BLaER1 treated with 17β-estradiol and CSF1 and Interleukin-3, amounts not matched to agents 10 nM and 100 nM (cell line): ENCODE data around the gene PPP6R3.
A peak's percentile ranks its signal among the peaks of the same experiment; 100 is the strongest.

Experiments
- H3K27ac ChIP-seq, 11 experiments: shearing (Covaris generic); formaldehyde crosslinking; 2 replicates each; pipeline ENCODE4 v1.8.1; 2022
- H3K27me3 ChIP-seq, 11 experiments: shearing (Covaris generic); formaldehyde crosslinking; 2 replicates each; pipeline ENCODE4 v1.8.1; 2022
- H3K36me3 ChIP-seq, 11 experiments: shearing (Covaris generic); formaldehyde crosslinking; 2 replicates each; pipeline ENCODE4 v1.8.1; 2022
- H3K4me1 ChIP-seq, 10 experiments: shearing (Covaris generic); formaldehyde crosslinking; 2 replicates each; pipeline ENCODE4 v1.8.1; 2022
- H3K4me2 ChIP-seq, 11 experiments: shearing (Covaris generic); formaldehyde crosslinking; 2 replicates each; pipeline ENCODE4 v1.8.1; 2022
- H3K4me3 ChIP-seq, 10 experiments: shearing (Covaris generic); formaldehyde crosslinking; 2 replicates each; pipeline ENCODE4 v1.8.1; 2022
- H3K9ac ChIP-seq, 11 experiments: shearing (Covaris generic); formaldehyde crosslinking; 2 replicates each; pipeline ENCODE4 v1.8.1; 2022
- H3K9me3 ChIP-seq, 11 experiments: shearing (Covaris generic); formaldehyde crosslinking; replicated peaks in 1 of 11; 2 replicates each; pipeline ENCODE4 v1.8.1; 2022
- H4K20me1 ChIP-seq, 11 experiments: shearing (Covaris generic); formaldehyde crosslinking; 2 replicates each; pipeline ENCODE4 v1.8.1; 2022
- Cebpa-rat ChIP-seq, 11 experiments: shearing (Covaris generic); IDR thresholded peaks; 2 replicates each; pipeline ENCODE4 v1.8.1; 2022

The PPP6R3 gene

DNA sequence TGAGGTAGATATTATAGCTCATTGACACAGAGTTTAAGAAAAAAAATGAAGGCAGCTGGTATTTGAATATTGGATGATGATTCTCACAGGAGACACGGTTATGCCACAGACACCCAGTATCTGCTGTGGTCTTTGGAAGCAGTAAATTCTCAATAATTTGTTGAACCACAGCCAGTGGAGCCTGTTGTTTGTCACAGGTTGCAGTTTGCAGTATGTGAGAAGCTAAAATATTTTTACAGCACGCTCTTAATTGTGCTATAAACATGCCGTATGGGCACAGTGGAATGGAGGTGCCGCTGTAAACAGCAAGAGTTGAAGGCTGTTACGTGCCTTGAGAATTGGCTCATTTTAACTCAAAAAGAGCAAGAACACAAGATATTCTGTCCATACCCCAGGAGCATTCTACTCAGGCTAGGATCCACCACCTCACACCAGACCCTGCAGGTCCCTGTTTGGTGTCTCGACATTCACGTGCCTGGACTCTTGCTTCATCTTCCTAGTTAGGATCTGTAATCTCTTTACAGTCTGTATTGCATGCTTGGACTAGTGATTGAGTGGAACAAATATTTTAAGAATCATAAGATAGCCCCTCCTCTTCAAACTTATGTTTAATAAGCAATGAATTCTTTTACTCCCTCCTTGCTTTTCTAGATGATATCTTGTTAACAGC lies 129.1 kb downstream of the PPP6R3 start:
- no peak overlapping the region for H3K4me2 ChIP-seq
- H3K27me3 ChIP-seq: no peaks in the 10 kb centered on the region
- TF ChIP-seq Cebpa-rat (IDR thresholded peaks at IDR 0.05): no peak
- H3K9ac ChIP-seq: no peak overlapping the region
- H3K4me1 ChIP-seq: peaks cover 0 to 7% (median under 1%) of the 10 kb centered on the region in 10 experiments; a peak in 4 of 20 replicates
- no peaks in the 10 kb centered on the region for H3K9me3 ChIP-seq
- H3K36me3 ChIP-seq: peaks cover 96 to 100% (median 100%) of the 10 kb centered on the region in 11 experiments
- H3K4me3 ChIP-seq: no peak overlapping the region
- peaks cover 0 to 60% (median 21%) of the 10 kb centered on the region in 11 experiments; a peak in 14 of 22 replicates for H4K20me1 ChIP-seq
- H3K27ac ChIP-seq: no peak overlapping the region

DNA sequence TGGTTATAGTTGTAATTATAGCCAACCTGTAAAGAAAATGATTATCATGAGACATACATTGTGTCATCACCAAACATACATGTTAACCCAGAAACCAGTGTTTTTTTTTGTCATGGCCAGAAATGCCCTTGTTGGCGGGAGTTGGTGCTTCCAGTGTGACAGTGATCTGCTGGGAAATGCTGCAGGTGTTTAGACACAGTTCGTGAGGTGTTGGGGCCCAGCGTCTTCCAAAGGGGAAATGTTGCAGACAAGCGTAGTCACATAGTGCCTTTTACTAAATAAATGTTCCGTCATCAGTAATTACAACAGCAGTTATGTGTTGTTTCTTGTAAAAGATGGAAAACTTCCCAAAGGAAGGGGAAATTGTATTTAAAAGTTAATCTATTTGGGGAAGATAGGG lies 131.2 kb downstream of the PPP6R3 start:
- H3K4me2 ChIP-seq: no peak overlapping the region
- H3K4me1 ChIP-seq: peaks cover 0 to 6% (median 0%) of the 10 kb centered on the region in 10 experiments; a peak in 1 of 20 replicates
- H3K27me3 ChIP-seq: no peaks in the 10 kb centered on the region
- peaks cover 98 to 100% (median 100%) of the 10 kb centered on the region in 11 experiments for H3K36me3 ChIP-seq
- no peaks in the 10 kb centered on the region for H3K9me3 ChIP-seq
- no peak overlapping the region for H3K4me3 ChIP-seq
- peaks cover 0 to 53% (median 18%) of the 10 kb centered on the region in 11 experiments; a peak in 17 of 22 replicates for H4K20me1 ChIP-seq
- no peak overlapping the region for H3K27ac ChIP-seq
- TF ChIP-seq Cebpa-rat (IDR thresholded peaks at IDR 0.05): no peak
- H3K9ac ChIP-seq: no peak overlapping the region

DNA sequence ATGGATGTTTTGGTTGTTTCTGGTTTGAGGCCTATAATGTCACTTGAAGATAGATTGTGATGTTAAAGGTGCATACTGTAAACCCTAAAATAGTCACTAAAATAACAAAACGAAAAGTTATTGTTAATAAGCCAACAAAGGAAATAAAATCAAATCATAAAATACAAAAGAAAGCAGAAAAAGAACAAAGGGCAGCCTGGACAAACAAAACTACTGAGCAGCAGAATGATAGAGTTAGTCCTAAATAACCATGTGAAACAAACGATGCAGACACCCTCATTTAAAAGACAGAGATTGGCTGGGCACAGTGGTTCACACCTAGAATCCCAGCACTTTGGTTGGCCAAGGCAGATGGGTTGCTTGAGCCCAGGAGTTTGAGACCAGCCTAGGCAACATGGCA lies 132.9 kb downstream of the PPP6R3 start:
- TF ChIP-seq Cebpa-rat (IDR thresholded peaks at IDR 0.05): no peak
- Histone ChIP-seq H3K27ac (no peak overlapping the region), H3K36me3 (peaks cover 98 to 100% (median 100%) of the 10 kb centered on the region in 11 experiments), H3K9me3 (no peaks in the 10 kb centered on the region), H3K9ac (no peak overlapping the region), H3K4me3 (no peak overlapping the region), H3K4me1 (peaks cover 0 to 7% (median 0%) of the 10 kb centered on the region in 10 experiments; a peak in 1 of 20 replicates), H3K27me3 (no peaks in the 10 kb centered on the region), H3K4me2 (no peak overlapping the region), H4K20me1 (peaks cover 9 to 57% (median 31%) of the 10 kb centered on the region in 11 experiments; a peak in 19 of 22 replicates)

DNA sequence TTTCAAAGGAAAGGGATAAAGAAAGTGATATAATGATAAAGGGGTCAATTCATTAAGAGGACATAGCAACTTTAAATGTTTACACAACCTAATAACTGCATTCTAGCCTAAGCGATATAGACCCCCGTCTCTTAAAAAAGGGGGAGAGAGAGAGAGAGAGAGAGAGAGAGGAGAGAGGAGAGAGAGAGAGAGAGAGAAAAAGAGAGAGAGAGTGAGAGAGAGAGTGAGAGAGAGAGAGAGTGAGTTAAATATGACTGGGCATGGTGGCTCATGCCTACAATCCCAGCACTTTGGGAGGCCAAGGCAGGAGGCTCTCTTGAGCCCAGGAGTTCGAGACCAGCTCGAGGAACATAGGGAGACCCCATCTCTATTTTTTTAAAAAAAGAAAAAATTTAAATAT lies 133.6 kb downstream of the PPP6R3 start:
- Histone ChIP-seq H3K36me3 (peaks cover 98 to 100% (median 100%) of the 10 kb centered on the region in 11 experiments), H3K9me3 (no peaks in the 10 kb centered on the region), H4K20me1 (peaks cover 12 to 57% (median 36%) of the 10 kb centered on the region in 11 experiments; a peak in 19 of 22 replicates), H3K9ac (no peak overlapping the region), H3K27me3 (no peaks in the 10 kb centered on the region), H3K27ac (no peak overlapping the region), H3K4me3 (no peak overlapping the region), H3K4me2 (no peak overlapping the region), H3K4me1 (peaks cover 0 to 7% (median 0%) of the 10 kb centered on the region in 10 experiments; a peak in 1 of 20 replicates)
- TF ChIP-seq Cebpa-rat (IDR thresholded peaks at IDR 0.05): no peak

DNA sequence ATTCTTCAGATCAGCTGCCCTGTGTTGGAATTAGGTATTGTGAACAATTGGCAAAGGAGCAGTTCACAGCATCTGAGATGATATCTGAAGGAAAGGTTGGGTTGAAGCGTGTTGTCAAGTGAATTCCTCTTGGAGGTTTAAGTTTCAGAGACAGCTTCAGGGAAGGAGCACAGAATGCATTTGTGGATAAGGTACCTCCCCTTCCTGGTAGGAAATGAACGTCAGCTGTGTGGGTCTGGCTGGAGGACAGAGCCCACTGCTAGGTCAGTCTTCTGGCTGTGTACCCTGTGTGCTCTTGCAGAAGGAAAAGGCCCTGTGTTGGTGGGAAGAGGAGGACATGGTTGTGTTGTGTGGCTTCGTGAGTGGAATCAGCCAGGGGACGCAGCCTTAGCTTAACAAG lies 135.7 kb downstream of the PPP6R3 start:
- Histone ChIP-seq H4K20me1 (peaks cover 15 to 63% (median 53%) of the 10 kb centered on the region in 11 experiments; a peak in 19 of 22 replicates), H3K27me3 (no peaks in the 10 kb centered on the region), H3K4me2 (no peak overlapping the region), H3K9me3 (no peaks in the 10 kb centered on the region), H3K4me1 (peaks cover 0 to 7% (median 0%) of the 10 kb centered on the region in 10 experiments; a peak in 1 of 20 replicates), H3K9ac (no peak overlapping the region), H3K4me3 (no peak overlapping the region), H3K27ac (peak overlapping the region in 3 of 11 experiments; percentile 1 to 17 (median 4); a peak in 2 of 22 replicates), H3K36me3 (peaks cover 98 to 100% (median 100%) of the 10 kb centered on the region in 11 experiments)
- no peak for TF ChIP-seq Cebpa-rat (IDR thresholded peaks at IDR 0.05)

DNA sequence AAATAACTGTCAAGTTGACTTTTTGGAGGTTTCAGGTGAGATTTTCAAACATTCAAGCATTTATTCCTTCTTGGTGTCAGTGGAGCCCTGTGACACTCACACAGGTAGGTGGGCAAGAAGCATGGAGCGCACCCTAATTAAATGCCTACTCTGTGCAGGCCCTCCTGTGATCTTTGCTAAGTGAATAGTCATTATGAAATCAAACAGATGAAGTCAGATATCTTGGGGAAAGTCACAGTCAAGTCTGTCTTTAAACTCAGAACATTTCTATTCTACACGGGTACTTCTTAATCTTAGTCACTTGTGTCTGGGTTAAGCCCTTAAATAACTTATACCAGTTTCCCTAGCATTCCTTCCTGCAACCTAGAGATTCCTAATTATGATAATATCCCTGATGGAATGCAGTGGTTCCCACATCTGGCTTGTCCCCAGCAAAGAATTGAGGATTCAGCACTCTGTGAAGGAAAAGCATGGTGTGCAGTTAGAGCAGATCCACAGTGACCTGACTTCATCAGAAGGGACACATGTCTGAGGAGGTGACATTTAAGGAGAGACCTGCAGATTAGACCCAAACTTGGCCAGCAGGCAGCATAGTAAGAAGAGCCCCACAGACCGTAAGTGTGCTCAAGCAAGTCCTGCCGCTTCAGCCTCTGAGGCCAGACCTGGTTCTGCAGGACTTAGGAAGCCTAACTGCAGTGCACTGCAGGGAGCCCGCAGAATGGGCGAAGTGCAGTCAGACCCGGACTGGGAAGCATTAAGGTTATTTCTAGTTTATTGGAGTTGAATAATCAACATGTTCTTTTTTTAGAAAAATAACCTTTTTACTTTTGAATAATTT lies 138.5 kb downstream of the PPP6R3 start:
- no peak overlapping the region for H3K4me2 ChIP-seq
- TF ChIP-seq Cebpa-rat (IDR thresholded peaks at IDR 0.05): no peak
- no peaks in the 10 kb centered on the region for H3K27me3 ChIP-seq

DNA sequence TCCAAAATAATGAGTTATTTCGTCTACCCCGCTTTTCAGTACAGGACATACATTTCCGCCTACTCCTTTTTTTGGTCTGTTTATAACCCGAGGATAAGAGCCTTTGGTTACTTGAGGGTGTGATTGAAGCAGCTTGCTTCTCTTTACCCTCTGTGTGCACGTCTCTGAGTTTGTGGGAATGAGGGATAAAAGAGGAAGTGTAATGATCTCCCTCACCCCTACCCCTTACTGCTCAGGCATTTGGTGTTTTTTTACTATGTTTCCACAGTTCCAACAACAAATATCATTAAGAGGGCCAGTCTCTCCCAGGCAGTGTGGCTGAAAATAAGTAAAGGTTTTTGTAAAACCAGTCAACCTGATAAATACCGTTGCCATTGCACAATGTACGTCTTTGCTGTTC lies 140.6 kb downstream of the PPP6R3 start:
- Histone ChIP-seq H3K27ac (no peak overlapping the region), H3K27me3 (no peaks in the 10 kb centered on the region), H3K4me3 (no peak overlapping the region), H4K20me1 (peaks cover 15 to 72% (median 59%) of the 10 kb centered on the region in 11 experiments; a peak in 19 of 22 replicates), H3K9me3 (no peaks in the 10 kb centered on the region), H3K9ac (no peak overlapping the region), H3K36me3 (peaks cover 100% of the 10 kb centered on the region in 11 experiments), H3K4me2 (no peak overlapping the region), H3K4me1 (peaks cover 0 to 7% (median 0%) of the 10 kb centered on the region in 10 experiments; a peak in 1 of 20 replicates)
- TF ChIP-seq Cebpa-rat (IDR thresholded peaks at IDR 0.05): no peak

More for the DNA sequence above, 138.5 kb downstream of the PPP6R3 start:
- Histone ChIP-seq H3K27ac (no peak overlapping the region), H4K20me1 (peaks cover 15 to 77% (median 60%) of the 10 kb centered on the region in 11 experiments; a peak in 19 of 22 replicates), H3K9ac (no peak overlapping the region), H3K36me3 (peaks cover 99 to 100% (median 100%) of the 10 kb centered on the region in 11 experiments), H3K4me1 (peaks cover 0 to 7% (median 0%) of the 10 kb centered on the region in 10 experiments; a peak in 1 of 20 replicates), H3K4me3 (no peak overlapping the region), H3K9me3 (no peaks in the 10 kb centered on the region)

DNA sequence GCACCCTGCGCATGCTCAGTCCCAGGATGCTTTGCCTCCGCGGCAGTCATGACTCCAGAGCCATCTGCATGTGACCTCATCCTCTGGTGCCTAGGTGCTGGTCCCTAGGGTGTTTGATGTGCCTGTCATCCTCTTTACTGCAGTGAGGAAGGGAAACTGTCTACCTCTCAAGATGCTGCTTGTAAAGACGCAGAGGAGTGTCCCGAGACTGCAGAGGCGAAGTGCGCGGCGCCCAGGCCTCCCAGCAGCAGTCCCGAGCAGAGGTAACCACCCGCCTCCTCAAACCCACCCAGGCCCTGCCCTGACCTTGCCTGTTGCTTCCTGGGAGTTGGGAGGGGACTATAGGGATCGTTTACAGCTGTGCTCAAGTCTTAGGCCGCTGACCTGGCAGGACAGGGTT lies 149.2 kb downstream of the PPP6R3 start:
- Histone ChIP-seq H3K4me2 (no peak overlapping the region), H3K4me3 (no peak overlapping the region), H3K27me3 (no peaks in the 10 kb centered on the region), H3K27ac (no peak overlapping the region), H3K9me3 (no peaks in the 10 kb centered on the region), H3K9ac (no peak overlapping the region), H3K4me1 (peaks cover 0 to 8% (median 4%) of the 10 kb centered on the region in 10 experiments; a peak in 6 of 20 replicates), H3K36me3 (peaks cover 95 to 100% (median 98%) of the 10 kb centered on the region in 11 experiments), H4K20me1 (peaks cover 18 to 69% (median 48%) of the 10 kb centered on the region in 11 experiments; a peak in 20 of 22 replicates)
- TF ChIP-seq Cebpa-rat (IDR thresholded peaks at IDR 0.05): no peak
